HL-60 (cell line): Measurements from ENCODE around the gene TIMP3.

Experiments
- CTCF ChIP-seq: IDR thresholded peaks from one replicate; pipeline ENCODE4 v1.5.1; 2011; ENCODE audit warnings: low read length, control low read depth, inconsistent platforms; ENCODE audit not compliant: insufficient read depth
- REST ChIP-seq: IDR thresholded peaks from 2 replicates; pipeline ENCODE4 v1.6.1; 2012; ENCODE audit warnings: low read depth; ENCODE audit not compliant: insufficient replicate concordance

GRCh38 chr22:32794449-32795213 is 6.9 kb upstream of the TIMP3 start:
- TF ChIP-seq CTCF (no peak), REST (no peak)
